Caco-2 (cell line): ENCODE data around the gene S100PBP. TPM values are rescaled to one million over a fixed set of nuclear protein-coding genes. Genes with fewer than 3 reads are reported as not detected.

Source experiments
- BruUV-seq: library from RNA; stranded (reverse); fragments of 400-500 nt; replicated peaks from 2 replicates; lab custom pipeline; 2021; lab: Mats Ljungman, UMichigan
- CTCF ChIA-PET: fragments of 300-600 bp; sonication (Branson Sonifier 250); formaldehyde crosslinking; loops from one replicate; lab custom pipeline; 2022; ENCODE audit warnings: antibody characterized with exemption; lab: Charles Lee
- POLR2A ChIA-PET: fragments of 300-600 bp; sonication (Branson Sonifier 250); formaldehyde crosslinking; loops from one replicate; lab custom pipeline; 2022; ENCODE audit warnings: antibody characterized with exemption; lab: Charles Lee
- DNase-seq, 2 experiments: peaks; one replicate each; pipeline versions ENCODE4 v3.0.0 to v3.0.0-alpha.2; 2020 to 2022
- H3K27me3 ChIP-seq: replicated peaks from 2 replicates; pipeline ENCODE4 v1.6.0; 2011; ENCODE audit warnings: low read length; ENCODE audit not compliant: control insufficient read depth, insufficient read depth
- H3K36me3 ChIP-seq: 2 replicates; pipeline ENCODE4 v1.5.1; 2011; ENCODE audit warnings: low read length; ENCODE audit not compliant: control insufficient read depth, insufficient read depth
- H3K4me1 ChIP-seq: fragments of 250-450 bp; sonication (Bioruptor Pico); 2 replicates; pipeline ENCODE4 v1.5.1; 2020; ENCODE audit warnings: mild to moderate bottlenecking
- H3K4me3 ChIP-seq: 2 replicates; pipeline ENCODE4 v1.5.1; 2011; ENCODE audit warnings: low read depth, mild to moderate bottlenecking, control low read depth, low read length
- H3K9me3 ChIP-seq: fragments of 250-450 bp; sonication (Bioruptor Pico); 2 replicates; pipeline ENCODE4 v1.5.1; 2020; ENCODE audit warnings: mild to moderate bottlenecking, moderate library complexity
- H3K27ac Mint-ChIP-seq: one replicate; pipeline ENCODE4 v1.8.0; 2022; ENCODE audit warnings: mixed read lengths; ENCODE audit not compliant: unreplicated experiment
- H3K27me3 Mint-ChIP-seq: one replicate; pipeline ENCODE4 v1.8.0; 2022; ENCODE audit warnings: mixed read lengths; ENCODE audit not compliant: insufficient read depth, unreplicated experiment
- H3K36me3 Mint-ChIP-seq: one replicate; pipeline ENCODE4 v1.8.0; 2022; ENCODE audit warnings: mild to moderate bottlenecking, mixed read lengths; ENCODE audit not compliant: insufficient read depth, unreplicated experiment
- H3K4me1 Mint-ChIP-seq: one replicate; pipeline ENCODE4 v1.8.0; 2022; ENCODE audit warnings: low read depth, mixed read lengths; ENCODE audit not compliant: unreplicated experiment
- H3K4me3 Mint-ChIP-seq: one replicate; pipeline ENCODE4 v1.8.0; 2022; ENCODE audit warnings: mild to moderate bottlenecking, moderate library complexity, mixed read lengths; ENCODE audit not compliant: unreplicated experiment
- H3K9me3 Mint-ChIP-seq: one replicate; pipeline ENCODE4 v1.8.0; 2022; ENCODE audit warnings: mixed read lengths; ENCODE audit not compliant: unreplicated experiment
- CTCF ChIP-seq, 2 experiments: fragments of 200-600 bp in 1 of 2; IDR thresholded peaks; 1 replicate in 1 of 2; 2 replicates in 1 of 2; pipeline versions ENCODE4 v1.5.1 to v1.8.0; 2011 to 2022; ENCODE audit warnings: antibody characterized with exemption in 1 of 2, control low read depth in 1 of 2, inconsistent platforms in 1 of 2, low read depth in 1 of 2, low read length in 1 of 2, mild to moderate bottlenecking in 1 of 2, moderate library complexity in 1 of 2; ENCODE audit not compliant: insufficient read depth in 1 of 2, severe bottlenecking in 1 of 2, unreplicated experiment in 1 of 2
- intact Hi-C: fragments of 100-400 bp; cut with micrococcal nuclease; formaldehyde crosslinking; loops from one replicate; pipeline ENCODE4 v1.10.0; 2022; ENCODE audit not compliant: unreplicated experiment
- total RNA-seq: library from RNA; stranded (reverse); gene quantifications from 2 replicates; pipeline ENCODE4 v1.2.3, GENCODE V29; 2022

The S100PBP gene
- total RNA-seq, 1 experiment from 2014 or later: 23.8 TPM

DNA sequence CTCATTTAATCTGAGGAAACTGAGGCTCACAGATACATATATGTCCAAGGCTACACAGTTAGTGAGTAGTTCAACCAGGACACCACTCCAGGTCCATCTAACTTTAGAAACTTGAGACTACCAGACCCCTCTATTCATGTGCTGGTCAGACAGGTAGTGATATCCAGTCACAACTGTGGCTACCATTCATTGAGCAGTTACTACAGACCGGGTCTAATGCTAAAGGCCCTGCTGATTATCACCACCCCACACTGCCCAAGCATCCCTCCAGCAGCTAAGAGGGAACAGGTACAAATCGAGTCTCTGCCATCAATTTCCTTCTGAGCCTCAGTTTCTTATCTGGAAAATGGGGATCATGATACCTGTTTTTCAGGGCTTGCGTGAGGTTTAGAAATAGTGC lies 74.2 kb downstream of the S100PBP start:
- peaks cover 6% of the 10 kb centered on the region for H3K36me3 Mint-ChIP-seq
- intact Hi-C loops: no loop called here
- H3K4me3 Mint-ChIP-seq: peak overlapping the region; percentile 73
- H3K9me3 ChIP-seq: no peaks in the 10 kb centered on the region
- no peak for TF ChIP-seq CTCF (IDR thresholded peaks at IDR 0.05; ENCODE audit: insufficient read depth in 1 of 2, low read depth in 1 of 2, low read length in 1 of 2, severe bottlenecking in 1 of 2, unreplicated experiment in 1 of 2)
- no peak overlapping the region for H3K4me3 ChIP-seq
- no peaks in the 10 kb centered on the region for H3K27me3 ChIP-seq
- H3K27me3 Mint-ChIP-seq: peaks cover 3% of the 10 kb centered on the region
- H3K27ac Mint-ChIP-seq: no peak overlapping the region
- no peaks in the 10 kb centered on the region for H3K9me3 Mint-ChIP-seq
- CTCF ChIA-PET: no interaction called here
- no peak for DNase-seq
- no peaks in the 10 kb centered on the region for H3K36me3 ChIP-seq
- H3K4me1 Mint-ChIP-seq: peaks cover 8% of the 10 kb centered on the region
- POLR2A ChIA-PET: no interaction called here
- no peaks in the 10 kb centered on the region for H3K4me1 ChIP-seq
- no TSS peak for BruUV-seq

GRCh38 chr1:32892368-32893197 lies 75.1 kb downstream of the S100PBP start:
- Mint-ChIP-seq H3K4me3 (peak overlapping the region; percentile 73), H3K9me3 (no peaks in the 10 kb centered on the region), H3K36me3 (peaks cover 6% of the 10 kb centered on the region), H3K4me1 (peaks cover 8% of the 10 kb centered on the region), H3K27me3 (peaks cover 2% of the 10 kb centered on the region), H3K27ac (no peak overlapping the region)
- Histone ChIP-seq H3K4me3 (peak overlapping the region; percentile 35), H3K27me3 (no peaks in the 10 kb centered on the region), H3K9me3 (no peaks in the 10 kb centered on the region), H3K36me3 (no peaks in the 10 kb centered on the region), H3K4me1 (no peaks in the 10 kb centered on the region)
- TF ChIP-seq CTCF (IDR thresholded peaks at IDR 0.05; ENCODE audit: insufficient read depth in 1 of 2, low read depth in 1 of 2, low read length in 1 of 2, severe bottlenecking in 1 of 2, unreplicated experiment in 1 of 2): peak in 1 of 2 experiments; percentile 61
- peak in 1 of 2 experiments; percentile 62 for DNase-seq
- ChIA-PET CTCF (interaction anchor here (0.6 to 1.0 kb wide), 3 partner anchors 15 to 203 kb away, joined by 3 to 4 read pairs (median 3); no protein-coding TSS in a partner anchor), POLR2A (interaction anchor here (0.5 kb wide), 1 partner anchor 78 kb away, joined by 3 read pairs; no protein-coding TSS in a partner anchor)
- intact Hi-C loops: no loop called here
- BruUV-seq: no TSS peak

DNA sequence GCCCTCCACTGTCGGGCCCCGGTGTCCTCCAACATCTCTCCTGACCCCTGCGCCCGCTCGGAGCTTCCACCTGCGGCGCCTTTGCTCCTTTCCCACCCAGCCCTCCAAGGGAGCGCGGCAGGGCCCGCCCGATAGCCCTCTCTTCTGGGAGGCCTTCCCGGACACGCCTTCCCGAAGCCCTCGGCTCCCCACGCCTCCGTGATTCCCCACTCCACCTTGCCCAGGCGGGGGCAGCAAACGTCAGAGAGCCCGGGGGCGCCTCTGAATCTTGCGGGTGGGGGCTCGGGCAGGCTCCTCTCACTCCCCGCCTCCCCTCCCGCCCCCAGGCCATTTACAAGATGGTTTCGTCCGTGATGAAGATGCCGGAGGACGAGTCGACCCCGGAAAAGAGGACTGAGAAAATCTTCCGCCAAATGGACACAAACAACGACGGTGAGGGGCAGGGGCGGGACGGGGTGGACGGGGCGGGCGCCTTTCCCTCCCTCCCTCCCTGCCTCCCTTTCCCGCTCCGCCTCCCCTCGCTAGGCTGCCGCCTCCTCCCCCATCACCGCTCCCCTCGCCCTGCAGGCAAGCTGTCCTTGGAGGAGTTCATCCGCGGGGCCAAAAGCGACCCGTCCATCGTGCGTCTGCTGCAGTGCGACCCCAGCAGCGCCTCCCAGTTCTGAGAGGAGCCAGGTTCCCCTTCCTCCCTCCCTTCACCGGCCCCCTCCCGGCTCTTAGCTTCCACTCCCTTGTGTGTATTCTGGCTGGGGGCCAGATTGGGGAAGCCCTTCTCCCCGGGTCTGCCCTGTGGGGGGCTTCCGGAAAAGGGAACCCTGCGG lies 76.0 kb downstream of the S100PBP start:
- H3K4me3 Mint-ChIP-seq: peak overlapping the region; percentile 73
- Histone ChIP-seq H3K9me3 (no peaks in the 10 kb centered on the region), H3K4me1 (no peaks in the 10 kb centered on the region), H3K27me3 (no peaks in the 10 kb centered on the region), H3K36me3 (no peaks in the 10 kb centered on the region), H3K4me3 (peak overlapping the region; percentile 35)
- intact Hi-C loops: no loop called here
- peaks cover 6% of the 10 kb centered on the region for H3K36me3 Mint-ChIP-seq
- H3K27me3 Mint-ChIP-seq: no peaks in the 10 kb centered on the region
- CTCF ChIA-PET: interaction anchor here (0.8 to 1.0 kb wide), 2 partner anchors 14 to 32 kb away, joined by 3 read pairs; no protein-coding TSS in a partner anchor
- no TSS peak for BruUV-seq
- H3K9me3 Mint-ChIP-seq: no peaks in the 10 kb centered on the region
- POLR2A ChIA-PET: interaction anchor here (0.5 kb wide), 1 partner anchor 77 kb away, joined by 3 read pairs; no protein-coding TSS in a partner anchor
- peaks cover 8% of the 10 kb centered on the region for H3K4me1 Mint-ChIP-seq
- TF ChIP-seq CTCF (IDR thresholded peaks at IDR 0.05; ENCODE audit: insufficient read depth in 1 of 2, low read depth in 1 of 2, low read length in 1 of 2, severe bottlenecking in 1 of 2, unreplicated experiment in 1 of 2): peak in 1 of 2 experiments; percentile 37
- no peak overlapping the region for H3K27ac Mint-ChIP-seq
- peak in 1 of 2 experiments; percentile 36 for DNase-seq
